Myocyte (in vitro differentiated cells): ENCODE results near the gene ITPR2. TPM values are rescaled to one million over a fixed set of nuclear protein-coding genes. Genes with fewer than 3 reads are reported as not detected.
A peak's percentile ranks its signal among the peaks of the same experiment; 100 is the strongest.

Experiments
- DNase-seq: peaks from one replicate; pipeline ENCODE4 v3.0.0-alpha.2; 2012; ENCODE audit warnings: low read depth
- total RNA-seq: library from RNA; depleted of rRNA; stranded (reverse); fragments of >200 nt; gene quantifications from 2 replicates; pipeline ENCODE4 v1.2.3, GENCODE V29; 2014

ITPR2 gene
- total RNA-seq, 1 donor from 2014 or later, result 8.9 TPM

GRCh38 chr12:26705851-26706250 lies 127.1 kb downstream of the ITPR2 start:
- DNase-seq, result no peak

- DNase-seq, result no peak
Measured at GRCh38 chr12:26704684-26705460, 128.1 kb downstream of the ITPR2 start.

- DNase-seq, result peak; percentile 23
Measured at GRCh38 chr12:26704214-26704613, 128.8 kb downstream of the ITPR2 start.

GRCh38 chr12:26702741-26703140 lies 130.3 kb downstream of the ITPR2 start:
- no peak for DNase-seq

- peak; percentile 59 for DNase-seq
Measured at GRCh38 chr12:26701604-26702215, 131.3 kb downstream of the ITPR2 start.

GRCh38 chr12:26700430-26700829 lies 132.6 kb downstream of the ITPR2 start:
- DNase-seq, result no peak

- DNase-seq, result no peak
Measured at GRCh38 chr12:26699237-26699636, 133.8 kb downstream of the ITPR2 start.

GRCh38 chr12:26698186-26698585 lies 134.8 kb downstream of the ITPR2 start:
- DNase-seq, result no peak

GRCh38 chr12:26697217-26697616 lies 135.8 kb downstream of the ITPR2 start:
- DNase-seq, result no peak

- DNase-seq, result no peak
Measured at GRCh38 chr12:26696613-26697092, 136.3 kb downstream of the ITPR2 start.

- no peak for DNase-seq
Measured at GRCh38 chr12:26696048-26696612, 136.9 kb downstream of the ITPR2 start.

- no peak for DNase-seq
Measured at GRCh38 chr12:26694402-26694801, 138.6 kb downstream of the ITPR2 start.

GRCh38 chr12:26692407-26692806 lies 140.6 kb downstream of the ITPR2 start:
- no peak for DNase-seq

- peak; percentile 59 for DNase-seq
Measured at GRCh38 chr12:26691234-26691970, 141.6 kb downstream of the ITPR2 start.

GRCh38 chr12:26690601-26691000 lies 142.4 kb downstream of the ITPR2 start:
- DNase-seq, result no peak

GRCh38 chr12:26689281-26689841 lies 143.6 kb downstream of the ITPR2 start:
- DNase-seq, result no peak

GRCh38 chr12:26688344-26688904 lies 144.6 kb downstream of the ITPR2 start:
- DNase-seq, result no peak

- DNase-seq, result no peak
Measured at GRCh38 chr12:26686408-26686807, 146.6 kb downstream of the ITPR2 start.

- no peak for DNase-seq
Measured at GRCh38 chr12:26684101-26684500, 148.9 kb downstream of the ITPR2 start.

GRCh38 chr12:26683443-26683842 lies 149.6 kb downstream of the ITPR2 start:
- no peak for DNase-seq
